K562 (cell line): ENCODE data around the gene MMP17. TPM values are rescaled to one million over a fixed set of nuclear protein-coding genes. Genes with fewer than 3 reads are reported as not detected.

Experiments
- ATAC-seq: fragments of 200-7000 bp; cut with Tn5 transposase; 3 replicates; pipeline ENCODE4 v1.9.1; 2020; ENCODE audit warnings: moderate library complexity
- BruUV-seq: library from RNA; stranded (reverse); fragments of 400-500 nt; replicated peaks from 2 replicates; lab custom pipeline; 2021; lab: Mats Ljungman, UMichigan
- CTCF ChIA-PET: fragments of 300-600 bp; formaldehyde crosslinking; extraction: SDS; loops from one replicate; lab custom pipeline; 2021; ENCODE audit warnings: low intra/inter-chr PET ratio; lab: Yijun Ruan, JAX
- POLR2A ChIA-PET: fragments of 300-600, 350-650 bp; sonication (Branson Sonifier 250); formaldehyde crosslinking; extraction: SDS; loops from one replicate; lab custom pipeline; 2021; ENCODE audit warnings: antibody characterized with exemption, inconsistent platforms; lab: Yijun Ruan, JAX
- DNase-seq, 4 experiments: peaks; one replicate each; pipeline versions ENCODE4 v3.0.0 to v3.0.0-alpha.2; 2011 to 2018; ENCODE audit warnings: low spot score in 3 of 4, mixed read lengths in 3 of 4; ENCODE audit errors: extremely low read depth in 1 of 4
- FAIRE-seq: peaks from 2 replicates; lab custom pipeline; 2011; peaks lifted over from hg19 to GRCh38; lab: Jason Lieb, UNC
- H2AFZ ChIP-seq: 2 replicates; pipeline ENCODE4 v1.6.0; 2011; ENCODE audit warnings: low read depth, low read length, control low read depth, inconsistent platforms
- H3K27ac ChIP-seq: fragments of 200-600 bp; 3 replicates; pipeline ENCODE4 v1.8.0; 2011; ENCODE audit warnings: low read depth, mild to moderate bottlenecking, control low read depth, inconsistent platforms, low read length, moderate library complexity, mixed read lengths; ENCODE audit errors: extremely low read depth
- H3K27me3 ChIP-seq, 2 experiments: fragments of 300-600 bp in 1 of 2; 2 replicates in 1 of 2; 3 replicates in 1 of 2; pipeline versions ENCODE4 v1.6.0 to v1.8.0; 2011; ENCODE audit warnings: inconsistent platforms in 2 of 2, low read length in 2 of 2, mild to moderate bottlenecking in 1 of 2, mixed read lengths in 1 of 2, moderate library complexity in 1 of 2; ENCODE audit not compliant: control insufficient read depth in 2 of 2, insufficient read depth in 2 of 2
- H3K36me3 ChIP-seq: fragments of 300-600 bp; 3 replicates; pipeline ENCODE4 v1.8.0; 2011; ENCODE audit warnings: mild to moderate bottlenecking, low read length, inconsistent platforms; ENCODE audit not compliant: control insufficient read depth, insufficient read depth
- H3K4me1 ChIP-seq, 2 experiments: fragments of 200-600 bp in 1 of 2; replicated peaks in 1 of 2; 2 replicates in 1 of 2; 3 replicates in 1 of 2; pipeline versions ENCODE4 v1.5.1 to v1.8.0; 2011; ENCODE audit warnings: inconsistent platforms in 2 of 2, low read length in 2 of 2, mild to moderate bottlenecking in 1 of 2, mixed read lengths in 1 of 2, moderate library complexity in 1 of 2; ENCODE audit not compliant: control insufficient read depth in 2 of 2, insufficient read depth in 2 of 2
- H3K4me2 ChIP-seq: 2 replicates; pipeline ENCODE4 v1.6.1; 2011; ENCODE audit warnings: low read length, control low read depth, inconsistent platforms, mixed read lengths; ENCODE audit not compliant: insufficient read depth
- H3K4me3 ChIP-seq: fragments of 200-600 bp; sonication (generic), shearing (Covaris generic); 2 replicates; pipeline ENCODE4 v1.5.1; 2016; ENCODE audit warnings: control low read depth, inconsistent platforms
- H3K79me2 ChIP-seq: fragments of 200-600 bp; 3 replicates; pipeline ENCODE4 v1.8.0; 2011; ENCODE audit warnings: low read length, inconsistent platforms; ENCODE audit not compliant: control insufficient read depth, insufficient read depth
- H3K9ac ChIP-seq, 2 experiments: 2 replicates each; pipeline versions ENCODE4 v1.6.0 to v1.6.1; 2011; ENCODE audit warnings: low read depth in 2 of 2, low read length in 2 of 2, control low read depth in 1 of 2, inconsistent platforms in 1 of 2, mild to moderate bottlenecking in 1 of 2, mixed read lengths in 1 of 2; ENCODE audit not compliant: insufficient read depth in 1 of 2
- H3K9me1 ChIP-seq: one replicate; pipeline ENCODE4 v1.6.0; 2011; ENCODE audit warnings: inconsistent platforms, mild to moderate bottlenecking, low read length, moderate library complexity; ENCODE audit not compliant: control insufficient read depth, insufficient read depth
- H3K9me3 ChIP-seq: replicated peaks from 2 replicates; pipeline ENCODE4 v1.5.1; 2011; ENCODE audit warnings: low read depth, low read length, inconsistent platforms; ENCODE audit not compliant: control insufficient read depth, insufficient read depth
- H4K20me1 ChIP-seq: replicated peaks from 2 replicates; pipeline ENCODE4 v1.6.1; 2011; ENCODE audit warnings: low read length, inconsistent platforms, mixed read lengths; ENCODE audit not compliant: control insufficient read depth, insufficient read depth
- MBD1 ChIP-seq: fragments of 250-450 bp; sonication (Bioruptor Pico); IDR thresholded peaks from 2 replicates; pipeline ENCODE4 v1.8.0; 2022; ENCODE audit warnings: inconsistent platforms
- NELFE ChIP-seq: IDR thresholded peaks from 2 replicates; pipeline ENCODE4 v1.6.1; 2011; ENCODE audit warnings: mild to moderate bottlenecking; ENCODE audit not compliant: insufficient read depth, insufficient read length
- NONO ChIP-seq, 2 experiments: fragments of 200-400 bp in 1 of 2; fragments of 450-650 bp in 1 of 2; formaldehyde crosslinking in 1 of 2; IDR thresholded peaks; 2 replicates each; pipeline ENCODE4 v1.6.1; 2017; ENCODE audit warnings: low read depth in 2 of 2, mild to moderate bottlenecking in 2 of 2, moderate library complexity in 2 of 2, low read length in 1 of 2
- PREB ChIP-seq: sonication (generic); formaldehyde crosslinking; IDR thresholded peaks from 2 replicates; pipeline ENCODE4 v1.8.1; 2023; ENCODE audit warnings: mild to moderate bottlenecking, missing genetic modification reagents
- SIN3A ChIP-seq, 2 experiments: fragments of 150-350 bp in 1 of 2; IDR thresholded peaks; 2 replicates each; pipeline ENCODE4 v1.6.1; 2011 to 2016; ENCODE audit warnings: borderline replicate concordance in 2 of 2, low read depth in 2 of 2, low read length in 2 of 2, mild to moderate bottlenecking in 2 of 2, moderate library complexity in 2 of 2; ENCODE audit not compliant: control insufficient read depth in 1 of 2
- SLC30A9 ChIP-seq: fragments of 250-450 bp; sonication (Bioruptor Pico); IDR thresholded peaks from 2 replicates; pipeline ENCODE4 v1.8.0; 2022; ENCODE audit warnings: mild to moderate bottlenecking, moderate library complexity
- SNAPC5 ChIP-seq: fragments of 250-450 bp; sonication (Bioruptor Pico); IDR thresholded peaks from 2 replicates; pipeline ENCODE4 v1.8.0; 2021; ENCODE audit warnings: moderate library complexity, mild to moderate bottlenecking, inconsistent platforms
- TFAP4 ChIP-seq: sonication (generic); formaldehyde crosslinking; IDR thresholded peaks from 2 replicates; pipeline ENCODE4 v1.8.0; 2022; ENCODE audit warnings: missing genetic modification reagents, mild to moderate bottlenecking, moderate library complexity, borderline replicate concordance
- XRCC4 ChIP-seq: IDR thresholded peaks from one replicate; pipeline ENCODE4 v1.6.1; 2011; ENCODE audit not compliant: insufficient read depth, insufficient read length; ENCODE audit errors: extremely low read depth
- ZFP91 ChIP-seq: sonication (generic); formaldehyde crosslinking; IDR thresholded peaks from 2 replicates; pipeline ENCODE4 v1.8.0; 2022; ENCODE audit warnings: mild to moderate bottlenecking, missing genetic modification reagents
- ZNF184 ChIP-seq: sonication (generic); formaldehyde crosslinking; IDR thresholded peaks from 2 replicates; pipeline ENCODE4 v1.5.0; 2020; ENCODE audit warnings: missing genetic modification reagents
- ZNF431 ChIP-seq: sonication (generic); formaldehyde crosslinking; IDR thresholded peaks from 2 replicates; pipeline ENCODE4 v1.8.0; 2022; ENCODE audit warnings: mild to moderate bottlenecking, missing genetic modification reagents
- ZNF699 ChIP-seq: fragments of 250-450 bp; sonication (Bioruptor Pico); IDR thresholded peaks from 2 replicates; pipeline ENCODE4 v1.8.0; 2021; ENCODE audit warnings: mild to moderate bottlenecking, moderate library complexity; ENCODE audit not compliant: insufficient replicate concordance
- ZNF740 ChIP-seq, 3 experiments: fragments of 200-800 bp in 1 of 3; sonication (Bioruptor generic) in 1 of 3; sonication (generic) in 1 of 3; formaldehyde crosslinking in 1 of 3; IDR thresholded peaks; 2 replicates each; pipeline versions ENCODE4 v1.6.1 to v1.8.0; 2016 to 2022; ENCODE audit warnings: mild to moderate bottlenecking in 2 of 3, missing compliant biosample characterization in 2 of 3, missing genetic modification characterization in 2 of 3, missing genetic modification reagents in 1 of 3
- WGBS: fragments of 100-300 bp; shearing (Covaris generic); methylation state at CpG from one replicate; pipeline ENCODE4 v1.1.6; 2016; ENCODE audit warnings: low coverage, mixed read lengths; ENCODE audit not compliant: insufficient coverage; ENCODE audit errors: missing lambda C conversion rate; 5-methylcytosine and 5-hydroxymethylcytosine counted together
- in situ Hi-C: fragments of 300-500 bp; cut with MboI; formaldehyde crosslinking; loops from 4 replicates; pipeline ENCODE4 v1.15.0; 2018; ENCODE audit warnings: inconsistent platforms, mixed read lengths
- intact Hi-C: fragments of 100-400 bp; cut with micrococcal nuclease; formaldehyde crosslinking; loops from 2 replicates; pipeline ENCODE4 v1.14.2; 2022
- polyA plus RNA-seq, 8 experiments: library from polyadenylated mRNA; depleted of rRNA in 4 of 8; stranded (reverse) in 5 of 8; unstranded in 3 of 8; fragments of >200 nt; fragmentation: Nextera tagmentation in 2 of 8; fragmentation: Illumina TruSeq in 1 of 8; extraction: Ambion mirVana in 2 of 8; extraction: Trizol in 1 of 8; gene quantifications; 2 replicates each; pipeline versions ENCODE4 v1.2.1 to v1.2.3, GENCODE V29; 2011 to 2014; ENCODE audit warnings: inconsistent platforms in 1 of 8, missing spikeins in 1 of 8
- total RNA-seq, 7 experiments: library from RNA; depleted of rRNA in 6 of 7; stranded (reverse); fragments of >200 nt in 6 of 7; fragmentation: Illumina TruSeq in 2 of 7; extraction: Trizol in 2 of 7; gene quantifications; 2 replicates each; pipeline versions ENCODE4 v1.2.1 to v1.2.3, GENCODE V29; 2011 to 2021; ENCODE audit warnings: low replicate concordance in 1 of 7

Gene MMP17
- total and polyA plus RNA-seq, 9 of the 15 experiments (the other 6 are each of a cell fraction or from before 2014, with no cell fraction given) = 1.1 to 21.2 (median 17.1) TPM; not detected in 2

- no TSS peak for BruUV-seq
- no peak for TF ChIP-seq SIN3A (IDR thresholded peaks at IDR 0.05; ENCODE audit: borderline replicate concordance in 2 of 2, control insufficient read depth in 1 of 2, low read depth in 2 of 2, low read length in 2 of 2)
- TF ChIP-seq SLC30A9 = no peak
- TF ChIP-seq NONO (IDR thresholded peaks at IDR 0.05; ENCODE audit: low read depth in 2 of 2, low read length in 1 of 2) = no peak
- TF ChIP-seq ZNF431 (CRISPR knock-in tag) = no peak
- no peak for TF ChIP-seq PREB (CRISPR knock-in tag)
- TF ChIP-seq ZFP91 (CRISPR knock-in tag) = no peak
- no peak for TF ChIP-seq XRCC4
- TF ChIP-seq ZNF740 (CRISPR knock-in tag; IDR thresholded peaks at IDR 0.05) = no peak
- no peak for TF ChIP-seq ZNF740 (tag; IDR thresholded peaks at IDR 0.05)
- no peak for TF ChIP-seq MBD1 (CRISPR knock-in tag)
- TF ChIP-seq ZNF184 (CRISPR knock-in tag) = no peak
- TF ChIP-seq TFAP4 = no peak
- TF ChIP-seq NELFE = no peak
- no peak for TF ChIP-seq SNAPC5
- no peak for TF ChIP-seq ZNF699
Observed at GRCh38 chr12:131799195-131799594, 29.0 kb upstream of the MMP17 start.

More at GRCh38 chr12:131799195-131799594, 29.0 kb upstream of the MMP17 start:
- no peak for FAIRE-seq
- Histone ChIP-seq H3K9me3 (no peaks in the 10 kb centered on the region), H3K4me3 (no peak overlapping the region), H4K20me1 (no peaks in the 10 kb centered on the region), H3K27me3 (no peaks in the 10 kb centered on the region), H3K9me1 (peaks cover 4% of the 10 kb centered on the region), H3K36me3 (peaks cover 73% of the 10 kb centered on the region), H3K4me1 (peaks cover 3 to 7% of the 10 kb centered on the region in 2 experiments; a peak in 4 of 5 replicates), H3K9ac (no peak overlapping the region), H3K4me2 (no peak overlapping the region), H2AFZ (no peak overlapping the region), H3K79me2 (no peaks in the 10 kb centered on the region), H3K27ac (no peak overlapping the region)
- WGBS = 90% methylated on average over 18 of the region's 21 CpGs
- CTCF ChIA-PET = no interaction called here
- ATAC-seq = no peak
- in situ Hi-C loops = no loop called here
- intact Hi-C loops = no loop called here
- POLR2A ChIA-PET = interaction anchor here (0.6 kb wide), 1 partner anchor 17 kb away, joined by 3 read pairs; no protein-coding TSS in a partner anchor
- no peak for DNase-seq
